Cardiac septum (tissue), 1 donor: ENCODE results near the gene NUDT5. TPM values are rescaled to one million over a fixed set of nuclear protein-coding genes. Genes with fewer than 3 reads are reported as not detected.

ENCODE experiments used
- microRNA-seq: library from miRNA; unstranded; fragments of <30 nt; microRNA quantifications from one replicate; pipeline ENCODE4 v1.2.0, GENCODE V29; 2020
- total RNA-seq: library from RNA; stranded (reverse); fragmentation: NEBNext Ultra II Directional; extraction: Animal tissue kit (Norgen Biotek cat#: 25700); gene quantifications from one replicate; pipeline ENCODE4 v1.2.1, GENCODE V29; 2021
- donor health status: DM: no; HTN: no; CAD: no.

NUDT5 gene
- total RNA-seq, 1 donor from 2014 or later = 10.5 TPM

Small RNAs within 50 kb of the gene (microRNA-seq; reads per million reads assigned to microRNA genes)
- gene MIR548AK = not detected

Other genes with a start within 250 kb of the NUDT5 start
- gene UPF2, start 153.1 kb downstream of the NUDT5 start, total RNA-seq = 15.2 TPM
- 25.0 TPM for gene DHTKD1, start 126.9 kb downstream of the NUDT5 start, total RNA-seq
- 14.5 TPM for gene SEC61A2, start 66.2 kb downstream of the NUDT5 start, total RNA-seq
- gene CDC123, start 297 bp upstream of the NUDT5 start, total RNA-seq = 44.2 TPM
- gene CAMK1D, start 153.7 kb upstream of the NUDT5 start, total RNA-seq = 3.2 TPM